SK-N-SH (cell line): Measurements from ENCODE around the gene APOBEC3H. TPM values are rescaled to one million over a fixed set of nuclear protein-coding genes. Genes with fewer than 3 reads are reported as not detected.
"Not testable (repeated sequence)": the region's sequence is repeated elsewhere in the genome, so short reads cannot be mapped to it uniquely, and the experiment has no call there.

ENCODE experiments used
- CTCF ChIA-PET: fragments of 300-600, 350-600 bp; formaldehyde crosslinking; extraction: SDS; loops from one replicate; lab custom pipeline; 2021; lab: Yijun Ruan, JAX
- POLR2A ChIA-PET: fragments of 350-600 bp; sonication (Branson Sonifier 250); formaldehyde crosslinking; extraction: SDS; loops from one replicate; lab custom pipeline; 2020; ENCODE audit warnings: antibody characterized with exemption, inconsistent platforms; lab: Yijun Ruan, JAX
- DNase-seq: peaks from one replicate; pipeline ENCODE4 v3.0.0; 2012
- H2AFZ ChIP-seq: fragments of 200-600 bp; sonication (generic); 2 replicates; pipeline ENCODE4 v1.8.1; 2016; ENCODE audit warnings: antibody characterized with exemption, mild to moderate bottlenecking, low read depth
- H3F3A ChIP-seq: fragments of 200-600 bp; sonication (generic); replicated peaks from 2 replicates; pipeline ENCODE3; 2016; ENCODE audit warnings: antibody characterized with exemption, mild to moderate bottlenecking; ENCODE audit not compliant: insufficient read depth
- H3K27ac ChIP-seq, 2 experiments: fragments of 200-500 bp in 1 of 2; fragments of 200-600 bp in 1 of 2; sonication (Bioruptor generic) in 1 of 2; sonication (generic), shearing (Covaris generic) in 1 of 2; 2 replicates each; pipeline versions ENCODE4 v1.5.1 to v1.6.1; 2014 to 2016; ENCODE audit warnings: low read depth in 2 of 2, inconsistent platforms in 1 of 2, low read length in 1 of 2, mild to moderate bottlenecking in 1 of 2, mixed read lengths in 1 of 2
- H3K27me3 ChIP-seq: fragments of 200-600 bp; sonication (generic), shearing (Covaris generic); 2 replicates; pipeline ENCODE4 v1.6.1; 2016; ENCODE audit warnings: mixed run types; ENCODE audit not compliant: insufficient read depth
- H3K36me3 ChIP-seq, 2 experiments: fragments of 200-500 bp in 1 of 2; fragments of 200-600 bp in 1 of 2; sonication (Bioruptor generic) in 1 of 2; sonication (generic) in 1 of 2; replicated peaks in 1 of 2; 2 replicates each; pipeline versions ENCODE3 to v1.5.1; 2014 to 2016; ENCODE audit warnings: low read length in 1 of 2, mild to moderate bottlenecking in 1 of 2; ENCODE audit not compliant: insufficient read depth in 2 of 2, control insufficient read depth in 1 of 2
- H3K4me1 ChIP-seq, 2 experiments: fragments of 200-500 bp in 1 of 2; fragments of 200-600 bp in 1 of 2; sonication (Bioruptor generic) in 1 of 2; sonication (generic), shearing (Covaris generic) in 1 of 2; 2 replicates each; pipeline versions ENCODE4 v1.5.1 to v1.6.1; 2014 to 2016; ENCODE audit warnings: low read depth in 1 of 2, low read length in 1 of 2, mixed run types in 1 of 2; ENCODE audit not compliant: insufficient read depth in 2 of 2, control insufficient read depth in 1 of 2
- H3K4me2 ChIP-seq: fragments of 200-600 bp; sonication (generic), shearing (Covaris generic); 2 replicates; pipeline ENCODE4 v1.6.1; 2017; ENCODE audit warnings: mixed run types
- H3K4me3 ChIP-seq, 2 experiments: fragments of 200-500 bp in 1 of 2; fragments of 200-600 bp in 1 of 2; sonication (Bioruptor generic) in 1 of 2; sonication (generic), shearing (Covaris generic) in 1 of 2; 2 replicates each; pipeline versions ENCODE4 v1.5.1 to v1.8.1; 2014 to 2016; ENCODE audit warnings: low read depth in 2 of 2, inconsistent platforms in 1 of 2, low read length in 1 of 2, mild to moderate bottlenecking in 1 of 2, mixed read lengths in 1 of 2, moderate library complexity in 1 of 2
- H3K79me2 ChIP-seq: fragments of 200-600 bp; sonication (generic); 2 replicates; pipeline ENCODE4 v1.8.1; 2017; ENCODE audit warnings: mild to moderate bottlenecking; ENCODE audit not compliant: insufficient read depth
- H3K9ac ChIP-seq: fragments of 200-600 bp; sonication (generic); 2 replicates; pipeline ENCODE4 v1.6.1; 2017; ENCODE audit warnings: mixed run types
- H3K9me2 ChIP-seq: fragments of 200-600 bp; sonication (generic); 2 replicates; pipeline ENCODE4 v1.6.1; 2017; ENCODE audit warnings: mixed run types
- H3K9me3 ChIP-seq: fragments of 200-600 bp; sonication (generic); 2 replicates; pipeline ENCODE4 v1.6.1; 2017; ENCODE audit warnings: mixed run types, mild to moderate bottlenecking, moderate library complexity
- H4K20me1 ChIP-seq: fragments of 200-600 bp; sonication (generic); 2 replicates; pipeline ENCODE4 v1.6.1; 2017; ENCODE audit warnings: mild to moderate bottlenecking, mixed run types; ENCODE audit not compliant: insufficient read depth
- NFIC ChIP-seq: IDR thresholded peaks from 2 replicates; pipeline ENCODE4 v1.4.0; 2012; ENCODE audit warnings: borderline replicate concordance
- PBX3 ChIP-seq: IDR thresholded peaks from 2 replicates; pipeline ENCODE4; 2012
- POLR2AphosphoS5 ChIP-seq: IDR thresholded peaks from 2 replicates; pipeline ENCODE4 v1.6.1; 2012; ENCODE audit warnings: low read depth, low read length
- RAD21 ChIP-seq: IDR thresholded peaks from 2 replicates; pipeline ENCODE4 v1.6.1; 2012; ENCODE audit warnings: mild to moderate bottlenecking, low read length
- RFX5 ChIP-seq: IDR thresholded peaks from 2 replicates; pipeline ENCODE4 v1.6.1; 2012; ENCODE audit warnings: mild to moderate bottlenecking, improper control_type of control experiment, low read length
- SMC3 ChIP-seq: IDR thresholded peaks from 2 replicates; pipeline ENCODE4 v1.6.1; 2012; ENCODE audit warnings: low read depth, low read length, improper control_type of control experiment
- TCF12 ChIP-seq: IDR thresholded peaks from 2 replicates; pipeline ENCODE4 v1.4.0; 2012
- WGBS: methylation state at CpG from one replicate; pipeline ENCODE4 v1.1.6; 2017; ENCODE audit warnings: low lambda C conversion rate; 5-methylcytosine and 5-hydroxymethylcytosine counted together
- polyA plus RNA-seq, 3 experiments: library from polyadenylated mRNA; depleted of rRNA; stranded (reverse); fragments of >200 nt; gene quantifications; 2 replicates each; pipeline ENCODE4 v1.2.3, GENCODE V29; 2012

Gene APOBEC3H
- polyA plus RNA-seq, 1 of the 3 experiments (the other 2 are of a cell fraction) = 0.18 TPM

- 67% methylated on average over 6 of the region's 11 CpGs for WGBS
- H4K20me1 ChIP-seq = no peaks in the 10 kb centered on the region
- H3K9ac ChIP-seq = no peak overlapping the region
- H3F3A ChIP-seq = no peaks in the 10 kb centered on the region
- H3K27ac ChIP-seq = no peak overlapping the region
- no peak overlapping the region for H3K4me2 ChIP-seq
- no peaks in the 10 kb centered on the region for H3K36me3 ChIP-seq
- H3K9me3 ChIP-seq = no peaks in the 10 kb centered on the region
- no peak for DNase-seq
- H2AFZ ChIP-seq = no peak overlapping the region
- ChIA-PET POLR2A (no interaction called here), CTCF (no interaction called here)
- no peaks in the 10 kb centered on the region for H3K9me2 ChIP-seq
- TF ChIP-seq NFIC (no peak), RAD21 (no peak), RFX5 (no peak), TCF12 (no peak), PBX3 (no peak), SMC3 (no peak), POLR2AphosphoS5 (no peak)
- no peak overlapping the region for H3K4me3 ChIP-seq
- no peaks in the 10 kb centered on the region for H3K79me2 ChIP-seq
- no peaks in the 10 kb centered on the region for H3K27me3 ChIP-seq
- H3K4me1 ChIP-seq = no peaks in the 10 kb centered on the region
Measured at GRCh38 chr22:39055658-39056057, 41.4 kb upstream of the APOBEC3H start.

- H3K36me3 ChIP-seq, H3K9me2 ChIP-seq, DNase-seq, H4K20me1 ChIP-seq, H3K4me2 ChIP-seq, H3K9ac ChIP-seq, H3K27me3 ChIP-seq, H3K4me1 ChIP-seq, H2AFZ ChIP-seq, H3K27ac ChIP-seq, H3K79me2 ChIP-seq, H3K9me3 ChIP-seq, CTCF ChIA-PET, H3K4me3 ChIP-seq, H3F3A ChIP-seq, POLR2A ChIA-PET: not testable (repeated sequence)
- WGBS = 32% methylated on average over 6 of the region's 6 CpGs
Measured at GRCh38 chr22:39061290-39061689, 35.8 kb upstream of the APOBEC3H start.

- H3K9me2 ChIP-seq, POLR2A ChIA-PET, H3K27me3 ChIP-seq, H3K9me3 ChIP-seq, H3K27ac ChIP-seq, H3K36me3 ChIP-seq, H3K9ac ChIP-seq, H4K20me1 ChIP-seq, H3K4me1 ChIP-seq, H3K4me3 ChIP-seq, DNase-seq, CTCF ChIA-PET, H2AFZ ChIP-seq, H3K79me2 ChIP-seq, H3K4me2 ChIP-seq, H3F3A ChIP-seq: not testable (repeated sequence)
- WGBS = 65% methylated on average over 5 of the region's 10 CpGs
Measured at GRCh38 chr22:39061951-39062350, 35.1 kb upstream of the APOBEC3H start.

- CTCF ChIA-PET, H3K4me1 ChIP-seq, H3K79me2 ChIP-seq, H3K27ac ChIP-seq, POLR2A ChIA-PET, H3K9me2 ChIP-seq, H3F3A ChIP-seq, H3K27me3 ChIP-seq, H3K36me3 ChIP-seq, H2AFZ ChIP-seq, DNase-seq, H3K4me2 ChIP-seq, H3K4me3 ChIP-seq, H3K9me3 ChIP-seq, H4K20me1 ChIP-seq, H3K9ac ChIP-seq: not testable (repeated sequence)
- 72% methylated on average over 8 of the region's 8 CpGs for WGBS
Measured at GRCh38 chr22:39063904-39064303, 33.1 kb upstream of the APOBEC3H start.

GRCh38 chr22:39066442-39067276 lies 30.4 kb upstream of the APOBEC3H start:
- H3K36me3 ChIP-seq, H3K79me2 ChIP-seq, H4K20me1 ChIP-seq, H3K9ac ChIP-seq, H3K4me2 ChIP-seq, H3K9me3 ChIP-seq, H3K27ac ChIP-seq, H3K27me3 ChIP-seq, H3F3A ChIP-seq, H3K4me1 ChIP-seq, DNase-seq, POLR2A ChIA-PET, H2AFZ ChIP-seq, H3K4me3 ChIP-seq, H3K9me2 ChIP-seq, CTCF ChIA-PET: not testable (repeated sequence)
- 81% methylated on average over 9 of the region's 9 CpGs for WGBS
